Osteoblast (primary cell): ENCODE measurements around the gene POLE. TPM values are rescaled to one million over a fixed set of nuclear protein-coding genes. Genes with fewer than 3 reads are reported as not detected.

Experiments
- DNase-seq: peaks from one replicate; pipeline ENCODE4 v3.0.0; 2011; ENCODE audit warnings: low spot score, mixed read lengths; ENCODE audit not compliant: insufficient read length; ENCODE audit errors: missing footprints
- H2AFZ ChIP-seq: 2 replicates; pipeline ENCODE4 v1.6.0; 2011; ENCODE audit warnings: mild to moderate bottlenecking, low read length
- H3K27ac ChIP-seq: 2 replicates; pipeline ENCODE4 v1.5.1; 2011; ENCODE audit warnings: mild to moderate bottlenecking, low read depth, low read length, moderate library complexity
- H3K27me3 ChIP-seq: 2 replicates; pipeline ENCODE4 v1.6.0; 2012; ENCODE audit warnings: mild to moderate bottlenecking, control low read depth, inconsistent platforms, low read length, moderate library complexity; ENCODE audit not compliant: insufficient read depth
- H3K36me3 ChIP-seq: 2 replicates; pipeline ENCODE4 v1.5.1; 2011; ENCODE audit warnings: mild to moderate bottlenecking, low read length, control low read depth, moderate library complexity; ENCODE audit not compliant: insufficient read depth
- H3K4me1 ChIP-seq: 2 replicates; pipeline ENCODE4 v1.5.1; 2011; ENCODE audit warnings: mild to moderate bottlenecking, low read length, control low read depth, moderate library complexity; ENCODE audit not compliant: insufficient read depth
- H3K4me2 ChIP-seq: 2 replicates; pipeline ENCODE4 v1.6.0; 2011; ENCODE audit warnings: mild to moderate bottlenecking, low read length; ENCODE audit not compliant: insufficient read depth
- H3K4me3 ChIP-seq: fragments of 200-600 bp; sonication (generic); 3 replicates; pipeline ENCODE4 v1.5.1; 2012; ENCODE audit warnings: mild to moderate bottlenecking, low read length, inconsistent platforms; ENCODE audit not compliant: insufficient read depth
- H3K79me2 ChIP-seq: 2 replicates; pipeline ENCODE4 v1.6.0; 2012; ENCODE audit warnings: mild to moderate bottlenecking, low read length, control low read depth, inconsistent platforms; ENCODE audit not compliant: insufficient read depth
- H3K9me3 ChIP-seq: 2 replicates; pipeline ENCODE4 v1.5.1; 2011; ENCODE audit warnings: low read depth, low read length, control low read depth
- H4K20me1 ChIP-seq: 2 replicates; pipeline ENCODE4 v1.6.0; 2012; ENCODE audit warnings: mild to moderate bottlenecking, low read length, control low read depth; ENCODE audit not compliant: insufficient read depth
- total RNA-seq: library from RNA; depleted of rRNA; stranded (reverse); fragments of >200 nt; gene quantifications from 2 replicates; pipeline ENCODE4 v1.2.3, GENCODE V29; 2012
- TF ChIP-seq, protein P1 (sequence below): IDR thresholded peaks from 2 replicates; pipeline ENCODE4 v1.5.1; 2011; ENCODE audit warnings: mild to moderate bottlenecking, low read depth, low read length, moderate library complexity; ENCODE audit errors: extremely low read depth

The POLE gene
- total RNA-seq, 1 donor, result 15.2 TPM

DNA sequence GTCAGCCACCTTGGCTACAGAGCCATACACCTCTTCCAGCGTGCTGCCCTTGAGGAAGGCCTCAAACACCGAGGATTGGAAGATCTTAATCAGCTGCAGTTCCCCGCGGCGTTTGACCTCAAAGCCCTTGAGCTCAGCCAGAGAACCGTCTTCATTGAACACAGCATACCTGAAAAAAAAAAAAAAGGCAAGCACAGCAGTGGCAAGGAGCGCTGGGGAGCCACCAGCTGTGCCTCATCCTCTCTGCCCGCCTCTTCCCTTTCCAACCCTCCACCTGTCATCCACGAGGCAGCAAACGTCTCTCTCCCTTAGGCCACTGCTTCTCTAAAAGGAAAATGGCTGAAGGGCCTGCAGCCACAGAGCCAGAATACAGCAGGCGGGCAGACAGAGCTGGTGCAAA, 26.1 kb downstream of the POLE start:
- H2AFZ ChIP-seq, result no peak overlapping the region
- no peaks in the 10 kb centered on the region for H3K79me2 ChIP-seq
- no peaks in the 10 kb centered on the region for H3K27me3 ChIP-seq
- H4K20me1 ChIP-seq, result no peaks in the 10 kb centered on the region
- no peak for DNase-seq
- no peaks in the 10 kb centered on the region for H3K9me3 ChIP-seq
- peaks cover 58% of the 10 kb centered on the region for H3K36me3 ChIP-seq
- H3K4me2 ChIP-seq, result no peak overlapping the region
- TF ChIP-seq, protein P1, sequence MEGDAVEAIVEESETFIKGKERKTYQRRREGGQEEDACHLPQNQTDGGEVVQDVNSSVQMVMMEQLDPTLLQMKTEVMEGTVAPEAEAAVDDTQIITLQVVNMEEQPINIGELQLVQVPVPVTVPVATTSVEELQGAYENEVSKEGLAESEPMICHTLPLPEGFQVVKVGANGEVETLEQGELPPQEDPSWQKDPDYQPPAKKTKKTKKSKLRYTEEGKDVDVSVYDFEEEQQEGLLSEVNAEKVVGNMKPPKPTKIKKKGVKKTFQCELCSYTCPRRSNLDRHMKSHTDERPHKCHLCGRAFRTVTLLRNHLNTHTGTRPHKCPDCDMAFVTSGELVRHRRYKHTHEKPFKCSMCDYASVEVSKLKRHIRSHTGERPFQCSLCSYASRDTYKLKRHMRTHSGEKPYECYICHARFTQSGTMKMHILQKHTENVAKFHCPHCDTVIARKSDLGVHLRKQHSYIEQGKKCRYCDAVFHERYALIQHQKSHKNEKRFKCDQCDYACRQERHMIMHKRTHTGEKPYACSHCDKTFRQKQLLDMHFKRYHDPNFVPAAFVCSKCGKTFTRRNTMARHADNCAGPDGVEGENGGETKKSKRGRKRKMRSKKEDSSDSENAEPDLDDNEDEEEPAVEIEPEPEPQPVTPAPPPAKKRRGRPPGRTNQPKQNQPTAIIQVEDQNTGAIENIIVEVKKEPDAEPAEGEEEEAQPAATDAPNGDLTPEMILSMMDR, result no peak
- H3K27ac ChIP-seq, result no peak overlapping the region
- no peak overlapping the region for H3K4me3 ChIP-seq
- H3K4me1 ChIP-seq, result no peaks in the 10 kb centered on the region

DNA sequence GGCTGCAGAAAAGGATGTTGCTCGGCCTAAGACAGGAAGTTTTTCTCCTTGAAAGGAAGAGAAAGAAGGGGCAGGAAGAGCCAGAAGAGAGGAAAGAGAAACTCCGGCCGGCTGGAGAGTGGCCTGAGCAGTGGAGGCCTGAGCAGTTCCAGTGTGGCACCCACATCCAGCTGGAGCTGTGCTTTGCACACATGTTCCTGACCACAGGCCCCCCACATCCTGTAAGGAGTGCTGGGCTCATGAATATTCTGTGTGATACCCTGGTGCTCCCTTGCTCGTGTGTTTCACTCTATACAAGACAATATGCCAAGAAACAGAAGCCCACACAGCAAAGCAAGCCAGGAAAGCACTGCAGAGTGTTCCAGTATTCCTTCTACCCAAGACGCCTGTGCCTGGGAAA, 27.1 kb downstream of the POLE start:
- DNase-seq, result no peak
- Histone ChIP-seq H3K27ac (no peak overlapping the region), H3K36me3 (peaks cover 54% of the 10 kb centered on the region), H3K4me3 (no peak overlapping the region), H3K9me3 (no peaks in the 10 kb centered on the region), H2AFZ (no peak overlapping the region), H3K4me2 (no peak overlapping the region), H4K20me1 (no peaks in the 10 kb centered on the region), H3K4me1 (no peaks in the 10 kb centered on the region), H3K79me2 (no peaks in the 10 kb centered on the region), H3K27me3 (no peaks in the 10 kb centered on the region)
- TF ChIP-seq, protein P1, result no peak

- peaks cover 62% of the 10 kb centered on the region for H3K36me3 ChIP-seq
- H3K4me1 ChIP-seq, result no peaks in the 10 kb centered on the region
- TF ChIP-seq, protein P1, result no peak
- H3K4me2 ChIP-seq, result no peak overlapping the region
- no peak overlapping the region for H3K27ac ChIP-seq
- no peak overlapping the region for H3K4me3 ChIP-seq
- H2AFZ ChIP-seq, result no peak overlapping the region
- H3K27me3 ChIP-seq, result no peaks in the 10 kb centered on the region
- H4K20me1 ChIP-seq, result no peaks in the 10 kb centered on the region
- H3K9me3 ChIP-seq, result no peaks in the 10 kb centered on the region
- DNase-seq, result no peak
- no peaks in the 10 kb centered on the region for H3K79me2 ChIP-seq
Measured at GRCh38 chr12:132659146-132659545, 28.0 kb downstream of the POLE start.

DNA sequence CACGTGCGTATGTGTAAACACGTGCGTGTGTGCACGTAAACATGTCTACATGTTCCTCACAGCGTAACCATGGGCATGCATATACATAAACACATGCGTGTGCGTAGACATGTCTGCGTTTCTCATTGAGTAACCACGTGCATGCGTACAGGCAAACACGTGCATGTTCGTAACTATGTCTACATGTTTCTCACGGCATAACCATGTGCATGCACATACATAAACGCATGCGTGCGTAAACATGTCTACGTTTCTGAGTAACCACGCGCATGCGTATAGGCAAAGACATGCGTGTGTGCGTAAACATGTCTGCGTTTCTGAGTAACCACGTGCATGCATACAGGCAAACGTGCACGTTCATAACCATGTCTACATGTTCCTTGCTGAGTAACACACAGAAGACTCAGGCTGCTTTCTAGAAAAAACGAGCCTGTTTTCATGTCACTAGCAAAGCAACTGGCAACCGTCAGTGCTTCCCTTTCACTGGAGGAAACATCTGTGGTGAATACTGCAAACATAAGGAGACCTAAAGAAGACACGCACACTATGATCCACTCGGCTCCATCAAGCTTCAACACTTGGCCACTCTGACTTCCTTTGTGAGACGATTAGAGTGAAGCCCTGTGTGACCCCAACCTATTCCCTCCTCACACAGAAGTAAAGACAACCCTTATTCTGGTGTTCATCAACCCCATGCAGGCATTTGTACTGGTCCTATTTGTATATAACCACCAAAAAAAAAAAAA, 28.8 kb downstream of the POLE start:
- no peak overlapping the region for H3K27ac ChIP-seq
- TF ChIP-seq, protein P1, result no peak
- H3K36me3 ChIP-seq, result peaks cover 62% of the 10 kb centered on the region
- H3K27me3 ChIP-seq, result no peaks in the 10 kb centered on the region
- H3K4me2 ChIP-seq, result no peak overlapping the region
- H3K4me1 ChIP-seq, result no peaks in the 10 kb centered on the region
- no peaks in the 10 kb centered on the region for H4K20me1 ChIP-seq
- no peak for DNase-seq
- no peak overlapping the region for H2AFZ ChIP-seq
- H3K4me3 ChIP-seq, result no peak overlapping the region
- no peaks in the 10 kb centered on the region for H3K79me2 ChIP-seq
- H3K9me3 ChIP-seq, result no peaks in the 10 kb centered on the region
